ENCODE measurements around the gene RNF123. TPM values are rescaled to one million over a fixed set of nuclear protein-coding genes. Genes with fewer than 3 reads are reported as not detected.

Gene RNF123
- total RNA-seq = 10 to 100 TPM; 29.6 to 30.0 TPM

DNA sequence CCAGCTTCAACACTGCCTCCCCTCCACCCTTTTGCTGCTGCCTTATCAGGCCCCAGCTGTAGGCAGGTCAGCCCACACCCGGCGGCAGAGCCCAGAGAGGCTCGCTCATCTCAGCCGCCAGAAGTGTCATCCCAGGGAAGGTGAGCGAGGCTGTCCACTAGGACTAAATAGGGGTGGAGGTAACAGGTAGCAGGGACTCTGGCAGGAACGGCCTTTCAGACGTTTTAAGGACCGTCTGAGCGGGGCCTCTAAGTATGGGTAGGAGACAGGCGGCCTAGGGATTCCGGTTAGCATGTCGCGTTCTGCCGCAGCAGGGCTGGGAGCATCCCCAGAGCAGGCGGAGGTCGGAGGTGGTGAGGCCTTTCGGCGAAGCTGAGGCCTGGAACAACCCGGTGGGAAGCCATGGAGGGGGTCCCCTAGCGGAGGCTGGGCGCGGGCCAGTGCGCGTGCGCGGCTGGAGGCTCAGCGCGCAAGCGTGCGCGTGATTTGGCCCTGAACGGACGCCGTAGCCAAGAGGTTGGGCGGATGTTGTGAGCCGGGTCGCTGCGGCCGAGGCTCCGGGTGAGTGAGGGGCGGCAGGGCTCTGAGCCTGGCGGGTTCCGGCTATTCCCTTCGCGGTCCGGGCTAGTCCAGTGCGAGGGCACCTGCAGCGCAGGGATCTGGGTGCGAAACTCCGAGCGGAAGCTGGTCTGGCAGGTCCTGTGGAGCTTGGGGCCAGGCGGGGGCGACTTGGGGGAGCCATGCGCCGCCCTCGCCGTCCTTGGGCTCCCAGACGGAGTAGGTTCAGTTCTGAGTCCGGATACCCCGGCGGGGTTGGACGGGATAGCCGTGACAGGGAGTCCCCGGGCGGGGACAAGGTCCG, at the start of gene RNF123, which contains the start of gene MST1:
Gene RNF123 (plus strand): TSS at position 512 of the 862 bp plus-strand sequence. CDS start 1,609 bp downstream, outside the sequence.
Gene MST1 (minus strand): TSS at position 429 of the 862 bp plus-strand sequence. CDS start 783 bp downstream, outside the sequence.

GRCh38 chr3:49673715-49674496, 15.5 kb upstream of the RNF123 start, which contains the start of gene APEH:
Gene APEH (plus strand): TSS chr3:49674351. CDS start chr3:49674402, 51 bp downstream.

DNA sequence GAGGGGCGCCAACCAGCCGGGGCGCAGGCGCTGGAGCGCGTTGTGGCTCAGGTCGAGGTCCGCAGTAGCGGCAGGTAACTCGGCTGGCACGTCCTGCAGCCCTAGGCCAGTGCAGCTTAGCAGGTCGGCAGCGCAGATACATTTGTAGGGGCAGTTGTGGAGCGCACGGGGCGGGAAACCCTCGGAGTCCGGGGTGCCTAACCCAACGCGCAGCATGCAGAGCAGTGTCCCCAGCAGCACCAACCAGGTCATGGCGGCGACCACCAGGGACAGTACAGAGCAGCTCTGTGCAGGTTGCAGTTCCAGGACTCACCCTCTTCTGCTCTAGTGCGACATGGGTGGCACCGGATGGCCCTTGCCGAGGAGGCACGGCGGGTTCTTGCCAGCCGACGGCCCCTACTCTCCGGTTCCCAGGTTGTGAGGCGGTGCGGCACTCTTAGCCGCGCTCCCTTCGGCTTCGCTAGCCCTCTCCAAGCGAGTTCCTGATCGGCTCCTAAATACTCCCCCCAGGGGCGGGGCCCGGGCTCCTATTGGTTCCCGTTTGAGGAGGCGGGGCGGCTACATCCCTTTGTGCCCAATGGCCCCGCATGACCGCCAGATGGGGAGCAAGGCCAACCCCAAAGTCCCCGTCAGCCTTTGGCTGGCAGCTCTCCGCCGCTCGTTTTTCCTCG, 30.0 kb downstream of the RNF123 start, which contains the start of gene AMIGO3:
Gene AMIGO3 (minus strand): TSS at position 471 of the 671 bp plus-strand sequence. CDS start 219 bp downstream, at position 252.

GRCh38 chr3:49723628-49724551, 34.5 kb downstream of the RNF123 start, which contains the start of gene GMPPB:
Gene GMPPB (minus strand): TSS chr3:49723951. CDS start chr3:49723726, 225 bp downstream.

Small RNAs within 50 kb of the gene (small RNA-seq; reads per million reads assigned to genes)
- gene AMIGO3 (0 reads per million in 2 donors), gene COX6CP14 (0 reads per million in 2 donors)

Other genes with a start within 250 kb of the RNF123 start
- gene DAG1, start 219.3 kb upstream of the RNF123 start, total RNA-seq = 10 to 100 TPM; 78.1 to 88.9 TPM
- gene BSN, start 135.1 kb upstream of the RNF123 start, total RNA-seq = under 1 TPM; under 0.01 TPM
- gene APEH, start 15.2 kb upstream of the RNF123 start, total RNA-seq = 100 to 1,000 TPM; 131 to 161 TPM
- 1 to 10 TPM; 2.0 to 6.9 TPM for gene MST1, start 83 bp upstream of the RNF123 start, total RNA-seq
- gene AMIGO3, start 30.1 kb downstream of the RNF123 start, total RNA-seq = under 1 TPM; 0.33 to 0.69 TPM
- 10 to 100 TPM; 20.3 to 31.6 TPM for gene GMPPB, start 34.4 kb downstream of the RNF123 start, total RNA-seq
- gene IP6K1, start 97.0 kb downstream of the RNF123 start, total RNA-seq = 10 to 100 TPM; 67.3 to 74.3 TPM
- under 1 TPM in 1 of 2 donors, not detected in 1; under 0.01 TPM for gene CDHR4, start 110.3 kb downstream of the RNF123 start, total RNA-seq
- 10 to 100 TPM in 1 of 2 donors, 1 to 10 TPM in 1; 5.9 to 13.7 TPM for gene INKA1, start 113.7 kb downstream of the RNF123 start, total RNA-seq
- gene UBA7, start 124.4 kb downstream of the RNF123 start, total RNA-seq = 100 to 1,000 TPM; 112 to 122 TPM
- 10 to 100 TPM in 1 of 2 donors, 1 to 10 TPM in 1; 5.5 to 11.3 TPM for gene TRAIP, start 167.0 kb downstream of the RNF123 start, total RNA-seq
- under 1 TPM in 1 of 2 donors, not detected in 1; 0.34 TPM for gene CAMKV, start 180.3 kb downstream of the RNF123 start, total RNA-seq
- 1 to 10 TPM in 1 of 2 donors, under 1 TPM in 1; 0.33 to 3.4 TPM for gene MST1R, start 214.3 kb downstream of the RNF123 start, total RNA-seq
- 10 to 100 TPM; 13.8 to 17.0 TPM for gene MON1A, start 240.3 kb downstream of the RNF123 start, total RNA-seq